Iris pigment epithelial cell (primary cell): ENCODE measurements around the gene MANF.
A peak's percentile ranks its signal among the peaks of the same experiment; 100 is the strongest.
"Not testable (repeated sequence)": the region's sequence is repeated elsewhere in the genome, so short reads cannot be mapped to it uniquely, and the experiment has no call there.

ENCODE experiments used
- DNase-seq: peaks from one replicate; pipeline ENCODE4 v3.0.0-alpha.2; 2011; ENCODE audit warnings: low read depth

MANF gene

DNA sequence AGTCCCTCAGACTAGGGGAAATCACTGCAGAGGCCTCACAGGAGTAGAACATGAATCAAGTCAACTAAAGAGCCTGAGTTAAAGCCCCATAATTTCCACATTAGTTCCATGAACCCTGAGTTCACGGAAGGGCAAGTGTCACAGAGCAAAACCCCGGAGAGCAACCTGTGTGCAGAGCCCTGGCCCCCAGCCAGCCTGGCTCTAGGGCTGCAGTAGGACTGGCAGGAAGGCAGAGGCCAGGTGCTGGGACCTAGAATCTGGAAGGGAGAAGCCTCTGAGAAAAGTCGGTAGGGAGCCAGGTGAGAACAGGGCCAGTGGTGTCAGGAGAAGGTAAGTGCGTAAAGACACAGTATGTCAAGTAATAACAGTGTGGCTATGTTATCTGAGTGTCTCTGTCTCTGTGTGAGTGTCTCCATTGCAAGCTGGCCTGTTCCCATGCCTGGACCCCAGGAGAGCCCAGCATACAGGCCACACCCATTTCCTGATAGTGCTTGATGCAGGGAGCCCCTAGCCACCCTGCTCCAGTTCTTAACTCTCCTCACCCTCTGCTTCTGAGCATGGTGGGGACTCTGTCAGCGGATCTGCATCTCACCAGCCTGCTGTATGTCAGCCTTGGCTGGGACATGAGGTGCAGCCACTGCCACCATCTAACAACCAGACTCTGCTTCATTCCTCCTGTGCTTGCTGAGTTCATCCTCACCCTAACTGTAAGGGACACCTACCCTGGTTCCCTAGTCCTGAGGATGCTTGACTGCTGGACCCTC lies 11.3 kb upstream of the MANF start:
- DNase-seq: no peak

DNA sequence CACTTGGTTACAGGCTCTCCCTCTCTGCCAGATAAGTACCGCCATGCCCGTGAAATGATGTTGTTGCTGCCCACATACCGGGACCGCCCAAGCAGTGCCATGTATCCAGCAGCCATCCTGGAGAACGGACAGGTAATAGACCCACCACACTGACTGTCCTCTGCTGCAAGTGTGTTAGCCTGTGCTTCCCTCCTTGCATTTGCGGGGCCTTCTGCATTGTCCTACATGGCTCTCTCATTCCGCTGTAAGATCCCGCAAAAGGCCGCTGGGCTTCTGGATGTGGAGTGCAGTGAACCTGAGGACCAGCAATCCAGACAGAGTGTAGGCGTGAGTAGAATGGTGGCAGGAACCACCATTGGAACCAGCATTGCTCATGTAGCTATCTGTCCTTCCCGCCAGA lies 10.6 kb upstream of the MANF start:
- no peak for DNase-seq

- DNase-seq: no peak
Observed at GRCh38 chr3:51375136-51375535, 10.0 kb upstream of the MANF start.

DNA sequence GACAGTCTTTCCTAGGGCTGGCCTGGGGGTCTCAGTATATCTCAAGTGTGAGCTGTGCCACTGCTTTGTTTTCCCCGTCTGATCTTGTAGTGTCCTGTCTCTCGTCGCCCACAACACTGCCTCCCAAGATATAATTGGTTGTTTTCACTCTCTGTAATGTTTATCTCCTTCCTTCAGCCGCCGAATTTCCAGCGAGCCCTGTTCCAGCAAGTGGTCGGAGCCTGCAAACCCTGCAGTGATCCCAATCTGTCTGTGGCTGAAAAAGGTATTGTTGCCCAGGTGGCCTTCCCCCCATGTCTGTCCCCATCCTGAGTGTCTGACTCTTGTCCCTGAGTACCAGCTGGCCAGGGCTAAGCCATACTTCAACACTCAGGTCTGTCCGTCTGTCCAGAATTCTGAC lies 9.5 kb upstream of the MANF start:
- DNase-seq: no peak

DNA sequence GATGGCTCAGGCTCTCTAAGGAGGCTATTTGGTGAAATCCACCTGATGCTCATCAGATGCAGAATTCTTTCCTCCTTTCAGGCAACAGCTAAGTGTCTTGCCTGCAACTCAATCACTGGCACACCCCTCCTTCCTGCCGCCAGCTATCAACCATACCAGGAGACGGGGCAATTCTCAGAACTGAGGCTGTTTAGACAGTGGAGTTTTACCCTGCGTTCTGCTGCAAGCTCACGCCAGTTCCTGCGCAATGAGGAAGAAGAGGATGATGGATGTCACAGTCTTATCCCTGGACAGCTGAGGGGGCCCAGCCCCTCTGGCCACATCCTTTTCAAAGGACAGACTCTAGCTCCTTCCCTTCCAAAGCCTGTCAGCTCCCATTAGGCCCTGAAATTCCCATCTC lies 7.0 kb upstream of the MANF start:
- no peak for DNase-seq

GRCh38 chr3:51378726-51379125 lies 6.4 kb upstream of the MANF start:
- no peak for DNase-seq

GRCh38 chr3:51379301-51379700 lies 5.8 kb upstream of the MANF start:
- no peak for DNase-seq

DNA sequence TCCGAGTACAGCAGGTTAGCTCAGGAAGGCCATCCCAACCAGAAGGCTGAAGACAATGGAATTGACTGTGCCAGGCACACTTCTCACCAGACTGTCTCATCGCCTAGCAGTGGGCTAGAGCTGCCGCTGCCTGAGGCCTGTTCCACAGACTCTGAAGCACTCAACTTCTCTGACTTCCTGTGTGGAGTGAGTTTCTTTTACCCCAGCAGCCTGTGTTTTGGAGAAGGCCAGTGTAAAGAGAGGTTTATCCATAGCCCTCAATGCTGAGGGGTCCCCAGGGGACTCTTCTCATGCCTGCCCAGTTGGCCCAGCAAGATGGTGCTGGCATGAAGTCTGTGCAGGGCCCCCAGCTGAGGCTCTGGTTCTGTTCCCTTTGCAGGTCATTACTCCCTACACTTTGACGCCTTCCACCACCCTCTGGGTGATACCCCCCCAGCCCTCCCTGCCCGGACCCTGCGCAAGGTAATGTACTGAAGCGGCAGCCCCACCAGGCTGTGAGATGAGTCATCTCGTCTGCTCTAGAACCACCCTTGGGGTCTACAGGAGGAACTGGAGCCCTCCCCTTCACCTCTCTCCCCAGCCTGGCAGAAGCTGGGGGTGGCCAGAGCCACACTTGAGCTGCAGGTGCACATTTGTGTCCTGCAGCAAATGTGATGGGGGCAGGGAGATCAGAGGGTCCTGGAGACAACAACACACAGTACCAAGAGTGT lies 5.2 kb upstream of the MANF start:
- no peak for DNase-seq

- DNase-seq: no peak
Observed at GRCh38 chr3:51380601-51381332, 4.3 kb upstream of the MANF start.

DNA sequence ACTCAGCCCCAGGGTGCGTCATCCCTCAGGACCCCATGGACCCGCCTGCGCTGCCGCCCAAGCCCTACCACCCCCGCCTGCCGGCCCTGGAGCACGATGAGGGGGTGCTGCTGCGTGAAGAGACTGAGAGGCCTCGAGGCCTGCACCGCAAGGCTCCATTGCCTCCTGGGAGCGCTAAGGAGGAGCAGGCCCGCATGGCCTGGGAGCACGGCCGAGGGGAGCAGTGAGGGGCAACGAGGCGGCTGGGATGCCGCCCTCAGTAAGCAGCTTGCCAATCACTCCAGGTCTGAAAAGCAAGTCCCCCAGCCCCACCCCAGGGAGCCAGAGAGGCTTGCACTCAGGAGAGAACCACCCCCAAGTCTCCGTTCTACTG lies 3.8 kb upstream of the MANF start:
- DNase-seq: no peak

GRCh38 chr3:51382076-51382745 lies 2.9 kb upstream of the MANF start:
- DNase-seq: no peak

DNA sequence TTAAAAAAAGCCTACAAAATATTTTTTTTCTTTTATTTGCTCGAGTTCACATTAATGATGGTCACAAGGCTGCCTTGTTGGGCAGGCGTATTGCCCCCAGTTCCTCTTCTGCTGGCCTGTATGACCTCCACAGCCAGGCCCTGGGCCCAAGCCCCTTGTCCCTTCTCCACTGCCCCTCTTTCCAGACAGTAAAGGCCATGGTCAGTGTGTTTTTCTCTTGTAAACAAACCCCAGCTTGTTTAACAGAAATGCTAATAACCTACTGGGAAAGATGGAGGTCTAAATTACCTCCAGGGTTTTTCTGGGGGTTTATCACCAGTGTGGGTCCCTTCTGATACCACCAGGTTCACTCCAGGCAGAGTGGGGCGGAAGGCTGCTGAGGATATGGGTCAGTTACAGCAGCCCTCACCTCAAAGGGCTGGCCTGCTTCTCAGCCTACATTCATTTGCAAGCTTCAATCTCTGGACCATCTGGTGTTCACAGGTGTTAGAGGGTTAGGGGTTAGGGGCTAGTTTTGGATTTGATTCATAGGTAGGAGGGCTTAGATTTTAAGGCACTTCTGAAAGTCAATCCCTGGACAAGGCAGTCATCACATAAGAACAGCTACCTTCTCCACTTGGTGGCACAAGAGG lies 2.0 kb upstream of the MANF start:
- DNase-seq: no peak

GRCh38 chr3:51384055-51384725 lies 901 bp upstream of the MANF start:
- no peak for DNase-seq

GRCh38 chr3:51385621-51386091 lies 565 bp downstream of the MANF start:
- no peak for DNase-seq

DNA sequence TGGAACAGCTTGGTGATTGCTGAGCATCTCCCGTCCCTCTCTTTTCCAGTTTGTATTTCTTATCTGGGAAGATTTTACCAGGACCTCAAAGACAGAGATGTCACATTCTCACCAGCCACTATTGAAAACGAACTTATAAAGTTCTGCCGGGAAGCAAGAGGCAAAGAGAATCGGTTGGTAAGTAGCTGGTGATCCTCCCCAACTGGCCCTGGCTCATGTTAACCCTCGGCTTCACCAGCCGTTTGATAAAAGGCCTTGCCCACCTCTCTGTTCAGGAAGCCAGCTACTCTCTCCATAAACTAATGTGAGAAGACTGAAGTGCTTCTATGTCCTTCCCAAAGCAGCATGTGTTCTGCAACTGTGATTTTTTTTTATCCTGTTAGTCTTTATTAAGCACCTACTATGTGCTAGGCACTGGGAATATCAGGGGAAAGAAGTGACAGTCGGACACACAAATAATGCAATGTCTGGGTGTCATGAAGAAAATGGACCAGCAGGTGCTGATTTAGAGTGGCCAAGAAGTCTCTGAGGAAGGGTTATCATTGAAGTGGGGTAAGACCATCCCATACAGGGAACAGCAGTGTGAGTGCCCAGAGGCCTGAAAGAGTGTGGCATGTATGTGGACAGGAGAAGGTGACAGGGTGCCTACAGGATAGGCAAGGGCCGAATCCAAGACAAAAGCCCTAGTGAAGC lies 1.2 kb downstream of the MANF start:
- DNase-seq: no peak

GRCh38 chr3:51386852-51387229 lies 1.8 kb downstream of the MANF start:
- no peak for DNase-seq

DNA sequence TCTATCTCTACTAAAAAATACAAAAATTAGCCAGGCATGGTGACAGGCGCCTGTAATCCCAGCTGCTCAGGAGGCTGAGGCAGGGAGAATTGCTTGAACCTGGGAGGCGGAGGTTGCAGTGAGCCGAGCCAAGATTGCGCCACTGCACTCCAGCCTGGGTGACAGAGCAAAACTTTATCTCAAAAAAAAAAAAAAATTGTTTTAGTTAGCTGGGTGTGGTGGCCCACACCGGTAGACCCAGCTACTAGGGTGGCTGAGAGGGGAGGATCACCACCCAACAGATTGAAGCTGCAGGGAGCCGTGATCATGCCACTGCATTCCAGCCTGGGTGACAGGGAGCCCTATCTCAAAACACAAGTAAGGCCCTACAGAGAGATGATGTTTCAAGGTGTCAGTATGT lies 2.2 kb downstream of the MANF start:
- DNase-seq: not testable (repeated sequence)

DNA sequence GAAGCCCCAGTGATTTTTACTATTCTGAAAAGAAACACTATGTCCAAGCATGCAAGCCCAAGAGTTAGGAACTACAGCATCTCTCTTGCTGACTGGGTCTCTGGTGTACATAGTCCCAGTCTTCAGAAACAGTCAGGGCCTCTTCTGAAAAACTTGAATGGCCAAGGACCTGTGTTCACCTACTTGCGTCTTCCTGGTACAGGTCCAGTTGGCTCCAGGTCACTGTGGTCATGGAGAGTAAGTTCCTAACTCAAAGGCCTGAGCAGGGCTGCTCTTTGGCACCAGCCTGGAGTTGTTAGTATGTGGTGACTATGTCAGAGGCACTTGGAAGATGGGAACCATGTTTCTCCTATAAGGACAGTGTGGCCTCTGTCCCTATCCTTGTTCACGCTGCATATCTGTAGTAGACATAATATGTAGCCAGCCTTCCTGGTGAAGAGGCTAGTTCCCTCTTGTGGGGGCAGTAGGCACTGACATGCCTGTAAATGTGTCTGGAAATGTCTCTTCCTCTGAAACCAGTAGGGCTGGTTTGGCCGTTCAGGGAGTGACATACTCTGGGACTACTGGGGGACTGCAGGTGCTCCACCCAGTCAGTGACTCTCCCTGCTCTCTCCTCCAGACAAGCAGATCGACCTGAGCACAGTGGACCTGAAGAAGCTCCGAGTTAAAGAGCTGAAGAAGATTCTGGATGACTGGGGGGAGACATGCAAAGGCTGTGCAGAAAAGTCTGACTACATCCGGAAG lies 3.4 kb downstream of the MANF start:
- DNase-seq: no peak

DNA sequence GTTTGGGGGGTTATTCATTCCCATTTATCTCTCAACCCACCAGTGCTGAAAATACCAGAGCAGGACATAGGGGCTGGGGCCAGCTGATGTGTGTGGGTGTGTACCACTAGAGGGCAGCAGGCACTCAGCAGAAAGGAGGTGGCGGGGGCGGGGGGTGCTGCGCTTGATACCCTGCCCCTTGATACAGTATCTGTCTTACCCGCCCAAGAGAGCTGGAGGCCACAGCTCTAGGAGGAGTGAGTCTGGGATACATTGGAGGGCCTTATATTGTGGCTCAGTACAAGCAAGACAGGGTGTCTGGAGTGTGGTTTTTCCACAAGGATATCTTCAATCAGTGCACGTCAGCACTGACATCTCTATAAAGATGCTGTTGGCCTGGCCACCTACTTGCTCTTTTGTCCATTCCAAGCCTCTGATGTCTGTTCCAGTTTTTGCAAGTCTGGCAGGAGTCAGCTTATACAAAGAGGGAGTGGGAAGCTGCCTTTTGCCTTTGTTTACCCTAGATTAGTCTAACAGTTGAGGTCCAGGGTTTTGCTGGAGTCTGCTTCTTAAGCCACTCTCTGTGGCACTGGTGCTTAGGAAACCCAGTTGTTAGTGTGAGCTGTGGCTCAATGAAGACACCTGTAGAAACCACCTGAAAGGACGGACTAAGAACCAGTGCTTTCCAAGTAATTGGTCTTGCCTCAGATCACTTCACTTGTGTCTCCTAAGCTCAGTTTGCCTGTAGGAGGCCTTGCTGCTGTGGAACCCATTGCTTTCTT lies 4.5 kb downstream of the MANF start:
- peak; percentile 54 for DNase-seq
